Stimulated activated CD8-positive, alpha-beta memory T cell treated with anti-CD3 and anti-CD28 coated beads, Interleukin-4, amount 100 ng/mL, for 24 hours (primary cell): Measurements from ENCODE around the gene ADARB2.

ENCODE experiments used
- DNase-seq: peaks from one replicate; pipeline ENCODE4 v3.0.0-alpha.2; 2020; ENCODE audit warnings: low read depth

ADARB2 gene

DNA sequence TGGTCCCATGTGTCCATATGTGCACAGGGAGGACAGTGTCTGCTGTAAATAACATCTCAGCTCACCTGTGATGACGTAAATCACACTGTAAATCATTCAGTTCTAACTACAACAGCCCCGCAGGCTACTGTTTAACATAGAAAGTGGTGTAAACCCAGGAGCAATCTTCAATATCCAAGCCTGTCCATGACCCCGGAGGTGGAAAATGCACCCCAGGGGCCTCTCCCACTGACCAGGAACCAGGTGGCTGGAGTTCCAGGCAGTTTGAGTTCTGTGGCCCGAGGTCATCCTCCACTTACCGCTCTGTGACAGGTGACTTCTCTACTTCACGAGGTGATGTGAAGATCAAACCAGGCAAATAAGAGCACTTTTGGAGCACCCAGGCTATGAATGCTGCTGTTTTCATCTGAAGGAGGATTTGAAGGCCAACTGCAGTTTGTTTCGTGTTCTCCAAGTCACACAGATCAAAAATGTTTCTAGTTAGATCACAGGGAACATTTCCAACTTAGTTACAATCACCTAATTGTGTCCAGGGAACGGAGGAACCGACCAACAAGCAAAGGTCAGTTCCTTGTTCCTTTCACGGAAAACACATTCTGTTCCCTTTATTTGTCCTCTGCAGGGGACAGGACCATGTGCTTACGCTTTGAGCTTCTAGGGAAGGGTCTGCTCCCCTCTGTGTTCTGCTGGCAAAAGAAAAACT, 549.3 kb downstream of the ADARB2 start:
- no peak for DNase-seq

DNA sequence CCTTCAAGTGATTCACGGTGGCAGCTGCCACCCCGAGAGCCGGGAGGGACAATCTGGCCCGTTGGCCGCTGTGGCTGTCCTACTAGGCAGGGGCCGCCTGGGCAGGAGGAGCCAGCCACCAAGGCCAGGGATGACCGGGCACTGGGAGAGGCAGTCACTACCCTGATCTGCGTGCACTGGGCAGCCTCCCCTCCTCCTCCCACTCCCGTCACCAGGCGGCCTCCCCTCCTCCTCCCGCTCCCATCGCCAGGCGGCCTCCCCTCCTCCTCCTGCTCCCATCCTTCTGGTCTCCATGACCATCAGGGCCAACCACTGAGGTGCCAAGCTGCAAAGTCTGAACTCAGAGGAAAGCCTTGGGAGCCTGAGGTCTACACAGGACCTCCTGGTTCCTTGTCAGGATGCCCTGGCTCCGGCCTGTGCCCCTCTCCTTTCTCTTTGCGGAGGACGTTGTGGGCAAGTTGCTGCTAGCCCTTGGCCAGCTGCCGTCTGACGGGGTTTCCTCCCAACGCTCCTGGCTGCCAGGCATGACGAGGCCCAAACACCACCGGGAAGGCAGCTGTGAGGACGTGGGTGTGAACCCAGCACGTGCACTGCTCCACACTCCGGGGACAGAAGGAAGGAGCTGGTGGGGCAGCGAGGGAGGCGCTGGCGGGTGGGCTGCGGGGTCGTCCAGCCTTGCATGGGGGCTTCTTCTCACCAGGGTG, 550.0 kb downstream of the ADARB2 start:
- DNase-seq: no peak

DNA sequence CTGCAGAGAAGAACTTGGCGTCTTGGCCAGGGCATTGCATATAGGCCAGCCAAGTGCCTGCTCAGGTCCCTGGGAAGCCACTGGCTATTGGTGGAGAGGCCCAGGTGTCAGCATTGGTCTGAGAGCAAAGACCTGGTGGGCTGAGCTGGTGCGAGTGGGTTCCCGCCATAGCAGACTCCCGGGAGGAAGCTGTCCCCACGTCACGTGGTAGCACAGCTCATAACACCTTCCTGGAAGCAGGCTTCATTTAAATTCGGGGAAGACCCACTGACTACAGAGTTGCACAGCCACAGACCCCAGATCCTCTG, 550.7 kb downstream of the ADARB2 start:
- DNase-seq: no peak

DNA sequence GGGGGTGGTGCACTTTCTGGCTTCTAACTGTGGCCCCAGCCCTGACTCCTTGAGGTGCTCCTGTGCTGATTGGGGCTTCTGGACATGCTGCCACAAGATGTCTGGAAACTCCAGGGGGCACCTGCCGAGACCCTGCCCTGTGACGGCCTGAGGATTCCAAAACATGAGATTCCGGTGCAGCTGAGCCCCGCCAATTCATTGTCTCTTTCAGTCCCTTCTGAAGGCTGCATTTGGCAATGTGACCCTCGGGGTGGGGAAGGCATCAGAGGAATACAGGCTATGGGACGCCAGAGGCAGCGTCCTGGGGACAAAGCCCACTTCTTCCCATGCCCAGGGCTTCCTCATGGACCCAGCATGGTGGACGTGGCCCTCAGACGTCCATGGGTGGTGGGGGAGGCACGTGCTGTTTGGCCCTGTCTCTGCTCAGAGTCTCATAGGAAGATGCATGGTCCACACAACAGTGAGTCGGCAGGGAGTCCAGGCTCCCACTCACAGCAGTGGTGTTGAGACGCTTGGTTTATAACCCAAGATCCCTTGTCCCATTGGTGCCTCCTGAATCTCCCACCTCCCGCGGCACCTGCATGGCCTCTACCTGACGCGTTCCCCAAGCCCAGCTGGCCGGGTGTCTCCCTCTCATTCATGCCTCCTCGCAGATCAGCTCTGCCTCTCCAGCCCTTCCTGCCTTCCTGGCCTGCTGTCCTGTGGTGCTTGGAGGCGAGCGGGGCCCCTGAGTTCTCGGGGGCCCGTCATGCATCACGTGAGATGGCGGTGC, 551.2 kb downstream of the ADARB2 start:
- DNase-seq: no peak

DNA sequence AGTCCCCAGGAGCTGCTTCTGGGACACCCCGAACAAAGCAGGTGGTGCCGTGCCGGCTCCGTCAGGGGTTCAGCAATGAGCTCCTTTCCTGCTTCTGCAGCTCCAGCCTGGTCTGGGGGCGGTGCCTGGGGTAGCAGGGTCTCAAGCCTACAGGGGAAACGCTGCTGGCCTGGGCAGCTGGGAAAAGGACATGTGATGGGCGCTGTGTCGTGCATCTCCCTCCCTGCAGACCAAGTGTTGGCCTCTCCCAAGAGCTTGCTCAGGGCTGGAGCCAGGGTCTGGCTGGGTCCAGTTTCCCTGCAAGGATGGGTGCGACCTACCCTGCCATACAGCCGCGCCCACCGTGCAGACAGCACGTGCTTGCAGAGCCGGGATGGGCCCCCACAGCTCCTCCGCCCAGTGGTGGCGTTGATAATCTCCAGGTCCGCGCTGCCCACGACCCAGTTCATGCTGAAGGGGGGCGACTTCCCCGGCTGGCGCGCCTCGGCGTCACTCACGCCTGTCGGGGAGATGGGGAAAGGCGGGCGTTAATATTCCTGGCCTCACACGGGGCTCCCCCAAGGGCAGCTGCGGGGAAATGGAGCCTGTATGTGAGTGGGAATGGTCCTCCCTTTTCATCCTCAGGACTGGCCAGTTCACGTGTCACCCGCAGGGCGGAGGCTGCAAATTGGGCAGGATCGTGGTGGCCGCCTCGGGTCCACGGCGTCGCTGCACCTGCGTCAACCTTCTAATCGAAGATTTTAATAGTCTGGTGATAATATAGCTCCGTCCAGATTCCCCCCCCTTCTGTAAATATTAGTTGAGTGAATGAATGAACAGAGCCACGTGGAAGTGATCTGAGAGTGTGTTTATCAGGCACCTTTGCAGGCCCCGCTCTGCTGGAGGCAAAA, 552.5 kb downstream of the ADARB2 start:
- no peak for DNase-seq

DNA sequence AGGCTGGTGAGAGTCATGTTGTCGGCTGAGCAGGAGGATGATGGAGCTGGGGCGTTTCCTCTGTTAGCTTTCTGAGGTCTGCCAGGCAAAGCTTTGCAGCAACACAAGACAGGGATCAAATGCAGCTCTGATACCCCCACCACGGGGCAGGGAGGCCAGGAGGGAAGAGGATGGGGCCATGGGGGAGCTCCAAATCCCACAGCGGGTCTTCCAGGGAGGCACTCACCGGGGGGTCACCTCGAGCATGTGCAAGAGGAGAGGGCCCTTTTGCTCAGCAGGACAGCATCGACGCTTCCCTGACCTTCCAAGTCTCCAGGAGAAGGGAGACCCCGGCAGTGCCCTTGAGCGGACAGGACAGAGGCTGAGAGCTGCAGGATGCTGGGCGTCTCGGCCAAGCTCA, 553.6 kb downstream of the ADARB2 start:
- DNase-seq: no peak

DNA sequence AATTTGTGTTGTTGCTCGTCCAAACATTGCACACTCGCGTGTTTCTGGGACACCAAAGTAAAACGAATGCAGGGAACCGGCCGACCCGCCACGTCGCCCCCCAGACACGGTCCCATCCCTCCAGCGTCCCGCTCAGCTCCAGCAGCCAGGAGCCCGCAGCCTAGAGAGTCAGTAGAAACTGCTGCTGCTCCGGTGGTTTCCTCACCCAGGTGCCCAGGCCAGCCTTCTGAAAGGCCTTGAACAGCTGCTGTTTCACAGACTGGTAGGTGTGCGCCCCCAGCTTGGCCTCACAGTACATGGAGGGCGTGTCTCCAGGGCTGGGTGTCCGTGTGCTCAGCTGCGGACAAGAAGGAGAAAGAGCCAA, 554.3 kb downstream of the ADARB2 start:
- no peak for DNase-seq

DNA sequence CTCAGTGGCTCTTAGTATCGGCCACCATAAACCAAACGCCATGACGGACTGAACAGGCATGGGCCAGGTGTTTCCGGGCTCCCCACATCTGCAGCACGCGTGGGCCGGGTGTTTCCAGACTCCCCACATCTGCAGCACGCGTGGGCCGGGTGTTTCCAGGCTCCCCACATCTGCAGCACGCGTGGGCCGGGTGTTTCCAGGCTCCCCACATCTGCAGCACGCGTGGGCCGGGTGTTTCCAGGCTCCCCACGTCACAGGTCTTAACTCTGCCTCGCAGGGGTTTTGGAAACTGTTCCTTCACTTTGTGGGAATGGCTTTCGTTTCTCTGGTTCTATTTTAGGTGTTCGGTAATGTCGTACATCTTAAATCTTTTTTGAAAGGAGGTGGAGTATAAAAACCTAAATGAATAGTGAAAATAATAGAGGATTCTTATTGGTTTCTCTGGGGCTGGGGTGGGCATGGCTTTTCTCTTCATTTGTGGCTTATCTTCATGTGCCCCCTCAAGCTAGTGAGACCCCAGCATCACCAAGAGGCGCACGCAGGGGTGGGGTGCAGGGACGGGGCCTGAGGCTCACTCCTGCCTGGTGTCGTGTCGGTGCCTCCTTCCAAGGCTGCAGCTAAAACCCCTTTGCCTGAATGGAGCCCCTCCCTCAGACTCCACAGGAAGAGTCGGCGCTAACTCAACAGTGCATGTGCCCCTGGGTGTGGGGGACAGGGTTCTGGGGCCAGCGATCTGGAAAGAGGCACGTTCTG, 554.9 kb downstream of the ADARB2 start:
- no peak for DNase-seq

DNA sequence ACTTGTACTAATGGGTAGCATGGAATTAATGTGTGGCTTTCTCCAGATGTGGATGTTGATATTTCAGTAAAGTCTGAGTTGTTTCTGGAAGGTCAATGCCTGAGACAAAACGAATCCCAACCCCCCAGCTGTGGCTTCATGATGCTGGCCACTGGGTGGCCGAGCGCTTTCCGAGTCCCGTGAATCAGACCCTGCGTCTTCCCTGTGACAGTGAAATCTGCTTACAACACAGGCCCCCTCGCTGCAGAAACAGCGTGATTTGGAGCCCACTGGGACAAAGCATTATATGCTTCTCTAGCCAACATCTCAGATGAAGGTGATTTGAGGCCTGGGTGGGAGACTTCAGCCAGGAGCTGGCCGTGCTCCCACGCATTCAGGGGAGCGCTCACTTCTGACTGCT, 556.5 kb downstream of the ADARB2 start:
- no peak for DNase-seq

DNA sequence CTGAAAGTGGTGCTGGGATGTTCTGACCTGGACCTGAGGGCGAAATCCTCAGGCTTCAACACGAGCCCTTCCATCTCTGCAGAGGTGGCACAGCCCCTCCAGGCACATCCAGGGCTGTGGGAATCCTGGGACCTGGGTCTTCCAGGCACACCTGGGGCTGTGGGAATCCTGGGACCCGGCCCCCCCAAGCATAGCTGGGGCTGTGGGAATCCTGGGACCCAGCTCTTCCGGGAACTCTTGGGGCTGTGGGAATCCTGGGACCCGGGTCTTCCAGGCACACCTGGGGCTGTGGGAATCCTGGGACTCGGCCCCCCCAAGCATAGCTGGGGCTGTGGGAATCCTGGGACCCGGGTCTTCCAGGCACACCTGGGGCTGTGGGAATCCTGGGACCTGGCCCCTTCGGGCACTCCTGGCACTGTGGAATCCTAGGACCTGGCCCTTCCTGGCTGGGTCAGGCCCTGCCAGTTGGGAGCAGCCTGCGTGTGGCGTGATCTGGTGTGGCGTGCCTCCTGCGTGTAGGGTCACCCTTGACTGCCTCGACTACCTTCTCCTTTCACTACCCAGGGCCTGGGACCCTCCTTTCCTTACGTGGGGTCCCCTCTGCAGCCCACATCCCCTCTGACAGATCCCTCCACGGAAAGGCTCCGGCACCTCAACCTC, 557.1 kb downstream of the ADARB2 start:
- no peak for DNase-seq

DNA sequence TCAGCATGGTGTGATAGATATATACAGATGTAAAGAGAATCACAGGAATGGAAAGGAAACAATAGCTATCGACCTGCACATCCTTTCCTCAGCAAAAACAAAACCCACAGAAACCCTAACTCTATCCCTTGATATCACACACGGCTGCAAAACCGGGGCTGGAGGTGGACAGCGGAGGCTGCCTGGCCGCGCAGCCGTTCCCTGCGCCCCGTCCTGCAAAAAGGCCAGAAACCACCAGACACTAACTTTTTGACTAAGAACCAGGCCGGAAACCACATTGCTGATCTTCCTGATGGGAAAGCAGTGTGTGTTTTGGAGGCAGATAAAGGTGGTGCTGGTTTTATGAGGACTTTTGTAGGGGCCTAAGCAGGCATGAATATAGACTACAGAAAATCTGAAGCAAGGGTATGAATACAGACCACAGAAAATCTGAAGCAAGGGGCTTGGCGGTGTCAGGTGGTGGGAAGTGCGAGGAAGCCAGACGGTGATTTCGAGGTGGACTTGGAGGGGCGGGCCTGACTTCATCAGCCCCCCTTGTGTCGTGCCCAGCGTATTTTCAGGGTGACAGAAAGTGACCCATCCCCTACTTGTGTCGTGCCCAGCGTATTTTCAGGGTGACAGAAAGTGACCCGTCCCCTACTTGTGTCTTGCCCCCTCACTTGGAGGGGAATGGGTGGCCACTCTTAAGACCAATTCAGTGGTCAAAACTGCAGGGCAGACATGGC, 557.8 kb downstream of the ADARB2 start:
- DNase-seq: no peak

DNA sequence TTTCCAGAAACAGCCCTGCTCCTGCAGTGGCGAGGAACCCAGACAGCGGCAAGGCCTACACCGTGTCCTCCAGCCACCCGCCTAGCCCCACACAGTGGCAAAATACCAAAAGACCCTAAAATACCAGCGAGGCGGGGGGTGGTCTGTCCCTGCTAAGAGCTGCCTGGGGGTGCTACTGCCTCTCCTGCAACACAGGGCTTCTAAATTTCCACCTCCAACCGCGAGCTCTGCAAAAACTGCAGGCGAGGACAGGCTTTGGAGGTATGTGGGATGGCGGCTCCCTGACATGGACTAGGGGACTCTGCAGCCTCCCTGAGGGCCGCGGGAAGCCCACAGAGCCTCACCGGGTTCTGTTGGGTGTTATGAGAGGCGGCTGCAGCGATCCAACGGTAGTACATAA, 558.8 kb downstream of the ADARB2 start:
- DNase-seq: no peak

DNA sequence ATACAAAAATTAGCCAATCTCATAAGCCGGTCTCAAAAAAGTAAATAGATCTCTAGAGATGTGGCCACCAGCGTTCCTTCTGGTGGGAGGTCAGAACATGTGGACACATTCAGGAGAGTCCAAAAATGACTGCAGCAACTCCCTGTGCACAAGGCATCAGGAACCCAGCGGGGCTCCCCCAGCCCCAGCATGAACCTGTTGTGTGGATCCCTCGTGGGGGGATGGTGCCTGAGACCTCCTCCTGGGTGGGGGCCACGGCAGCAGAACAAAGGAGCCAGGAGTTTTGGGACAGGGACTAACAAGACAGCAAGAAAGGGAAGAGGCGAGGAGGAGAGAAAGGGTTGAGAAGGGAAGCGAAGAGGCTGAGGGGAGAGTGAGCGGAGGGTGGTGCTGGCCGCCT, 559.4 kb downstream of the ADARB2 start:
- no peak for DNase-seq

DNA sequence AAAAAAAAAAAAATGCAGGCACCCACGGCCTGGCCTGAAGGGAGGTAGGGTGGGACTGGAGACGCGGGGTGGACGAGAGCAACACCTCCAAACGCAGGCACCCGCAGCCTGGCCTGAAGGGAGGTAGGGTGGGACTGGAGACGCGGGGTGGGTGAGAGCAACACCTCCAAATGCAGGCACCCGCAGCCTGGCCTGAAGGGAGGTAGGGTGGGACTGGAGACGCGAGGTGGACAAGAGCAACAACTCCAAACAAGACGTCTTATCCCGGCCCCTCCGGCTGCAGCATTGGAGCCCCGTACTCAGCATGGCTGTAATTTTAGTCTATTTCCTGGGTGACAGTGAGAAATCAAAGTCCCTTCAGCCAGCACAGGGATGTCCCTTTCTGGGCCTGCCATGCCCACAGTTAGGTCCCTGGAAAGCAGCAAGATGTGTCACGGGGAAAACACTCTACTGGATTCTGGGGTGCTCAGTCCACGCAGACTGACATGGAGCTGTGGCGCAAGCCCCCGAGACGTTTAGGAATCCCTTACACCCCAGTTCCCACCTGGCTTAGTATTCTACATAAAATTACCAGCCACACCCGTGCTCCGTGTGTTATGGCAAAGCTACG, 561.3 kb downstream of the ADARB2 start:
- DNase-seq: no peak

DNA sequence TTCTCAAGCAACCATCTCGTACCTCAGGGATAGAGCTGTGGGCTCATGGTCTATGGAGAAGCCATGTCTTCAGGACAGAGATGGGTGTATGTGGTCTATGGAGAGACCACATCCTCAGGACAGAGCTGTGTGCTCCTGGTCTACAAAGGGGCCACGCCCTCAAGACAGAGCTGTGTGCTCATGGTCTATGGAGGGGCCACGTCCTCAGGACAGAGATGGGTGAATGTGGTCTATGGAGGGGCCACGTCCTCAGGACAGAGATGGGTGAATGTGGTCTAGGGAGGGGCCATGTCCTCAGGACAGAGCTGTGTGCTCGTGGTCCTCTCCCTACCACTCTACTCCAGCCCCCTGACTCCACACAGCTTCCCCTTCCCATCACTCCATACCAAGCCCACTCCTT, 563.3 kb downstream of the ADARB2 start:
- no peak for DNase-seq

DNA sequence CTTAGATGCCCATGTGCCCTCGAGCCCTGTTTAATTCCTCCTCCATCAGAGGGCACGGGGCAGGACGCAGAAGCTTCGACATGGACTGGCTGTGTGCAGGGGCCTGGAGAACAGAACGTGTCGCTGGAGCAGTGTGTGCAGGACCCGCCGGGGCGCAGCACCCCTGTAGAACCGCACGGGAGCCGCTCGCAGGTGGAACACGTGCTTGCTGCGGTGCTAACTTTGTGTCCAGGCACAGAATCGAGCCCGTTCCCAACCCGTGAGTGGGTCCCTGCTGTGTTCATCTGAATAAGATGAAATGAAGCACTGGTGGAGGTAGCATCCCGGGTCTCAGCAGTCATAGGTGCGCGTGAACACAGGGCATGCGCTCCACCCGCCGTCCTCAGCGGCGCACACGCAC, 564.2 kb downstream of the ADARB2 start:
- DNase-seq: no peak

DNA sequence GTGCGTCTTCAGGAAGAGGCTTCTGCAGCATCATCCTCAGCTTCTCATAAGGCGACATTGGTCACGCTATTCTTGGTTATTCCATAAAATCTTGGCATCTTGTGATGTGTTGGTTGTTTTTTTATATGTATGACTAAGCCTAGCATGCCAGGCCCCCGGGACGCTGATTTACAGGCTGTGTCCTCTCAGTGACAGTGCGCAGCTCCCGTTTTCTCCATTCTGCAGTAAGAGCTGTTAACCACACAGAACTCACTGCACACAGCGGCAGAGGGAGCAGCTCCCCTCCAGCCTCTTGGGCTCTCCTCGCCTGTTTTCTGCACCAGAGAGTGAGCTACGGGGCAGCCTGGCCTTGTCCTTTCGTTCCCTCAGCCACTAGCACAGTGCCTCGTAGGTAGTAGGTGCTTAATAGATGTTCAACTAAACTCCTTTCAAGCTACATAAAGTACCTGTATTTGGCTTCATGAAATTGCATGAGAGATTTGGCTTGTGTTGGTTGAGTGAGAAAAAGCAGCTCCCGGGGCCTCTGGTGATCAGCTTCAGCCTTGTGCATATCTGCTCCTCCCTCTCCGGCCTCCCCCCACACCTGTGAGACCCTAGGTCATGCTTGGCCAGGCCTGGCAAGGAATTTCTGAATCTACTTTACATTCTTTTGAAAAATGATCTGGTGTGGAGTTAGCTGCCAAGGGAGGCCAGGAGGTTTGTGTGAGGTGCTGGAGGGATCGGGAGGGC, 564.9 kb downstream of the ADARB2 start:
- DNase-seq: no peak

DNA sequence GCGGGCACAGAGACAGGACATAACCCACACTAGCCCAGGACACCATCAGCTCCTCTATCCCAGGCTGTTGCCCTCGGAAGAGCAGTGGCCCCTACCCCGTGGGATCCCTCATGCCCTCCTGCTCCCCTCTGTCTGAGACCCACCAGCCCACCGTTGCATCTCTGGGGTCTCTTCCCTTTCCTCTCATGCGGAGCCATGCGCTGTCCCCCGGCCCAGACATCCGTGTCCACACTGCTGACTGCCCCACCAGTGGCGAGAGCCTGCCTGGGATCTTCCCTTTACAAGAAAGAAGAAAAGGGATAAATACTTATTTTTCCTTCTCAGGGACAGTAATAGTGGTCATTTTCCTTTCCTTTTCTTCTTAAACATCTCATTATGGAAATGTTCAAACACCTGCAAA, 565.7 kb downstream of the ADARB2 start:
- DNase-seq: no peak

DNA sequence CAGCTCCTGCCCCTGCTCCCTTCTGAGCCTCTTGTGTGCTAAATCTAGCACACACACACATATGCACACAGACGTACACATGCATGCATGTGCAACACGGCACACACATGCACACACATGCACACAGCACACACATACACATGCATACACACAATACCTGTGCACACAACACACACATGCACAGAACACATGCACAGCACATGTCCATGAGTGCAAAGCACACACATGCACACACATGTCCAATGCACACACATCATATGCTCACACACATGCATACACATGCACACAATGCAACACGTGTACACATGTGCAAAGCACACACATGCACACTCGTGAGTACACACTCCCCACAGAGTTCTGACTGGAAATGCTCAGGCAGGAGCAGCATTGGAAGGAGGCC, 566.1 kb downstream of the ADARB2 start:
- DNase-seq: no peak

DNA sequence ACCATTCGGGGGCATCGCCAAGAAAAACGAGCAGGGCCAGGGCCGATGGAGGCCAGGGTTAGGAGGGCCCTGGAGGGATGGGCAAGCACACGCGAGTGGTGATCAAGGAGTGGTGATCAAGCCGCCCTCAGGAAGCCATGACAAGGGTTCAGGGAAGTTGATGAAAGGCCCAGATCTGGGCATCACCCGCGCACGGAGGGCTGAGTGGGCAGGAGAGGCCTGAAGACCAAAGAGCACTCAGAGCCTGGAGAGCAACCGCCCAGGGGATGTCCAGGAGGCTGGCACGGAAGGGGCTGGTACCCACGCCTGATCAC, 566.5 kb downstream of the ADARB2 start:
- DNase-seq: no peak
